WTC11 (cell line): ENCODE measurements around the gene ARHGAP26. TPM values are rescaled to one million over a fixed set of nuclear protein-coding genes. Genes with fewer than 3 reads are reported as not detected.

Experiments used
- ATAC-seq: fragments of 200-7000 bp; cut with Tn5 transposase; 2 replicates; pipeline ENCODE4 v1.10.0; 2021; ENCODE audit warnings: mild to moderate bottlenecking, moderate library complexity
- CTCF ChIA-PET: fragments of 300-600 bp; sonication (Branson Sonifier 250); formaldehyde crosslinking; loops from one replicate; lab custom pipeline; 2021; ENCODE audit warnings: antibody characterized with exemption; lab: Charles Lee
- POLR2A ChIA-PET: fragments of 350-600 bp; sonication (Branson Sonifier 250); formaldehyde crosslinking; loops from one replicate; lab custom pipeline; 2021; ENCODE audit warnings: antibody characterized with exemption; lab: Charles Lee
- DNase-seq: peaks from one replicate; pipeline ENCODE4 v3.0.0; 2021; ENCODE audit warnings: low spot score
- H3K27ac Mint-ChIP-seq: 2 replicates; pipeline ENCODE4 v1.8.0; 2021; ENCODE audit warnings: mixed read lengths
- H3K27me3 Mint-ChIP-seq: 2 replicates; pipeline ENCODE4 v1.8.0; 2021; ENCODE audit warnings: low read depth, mild to moderate bottlenecking, moderate library complexity, mixed read lengths
- H3K36me3 Mint-ChIP-seq: 2 replicates; pipeline ENCODE4 v1.8.0; 2021; ENCODE audit warnings: mixed read lengths
- H3K4me1 Mint-ChIP-seq: 2 replicates; pipeline ENCODE4 v1.8.0; 2022; ENCODE audit warnings: mixed read lengths
- H3K4me3 Mint-ChIP-seq: 2 replicates; pipeline ENCODE4 v1.8.0; 2021; ENCODE audit warnings: mild to moderate bottlenecking, moderate library complexity, mixed read lengths
- H3K9me3 Mint-ChIP-seq: 2 replicates; pipeline ENCODE4 v1.8.0; 2021; ENCODE audit warnings: mixed read lengths
- AFF4 ChIP-seq: sonication (generic); formaldehyde crosslinking; IDR thresholded peaks from 2 replicates; pipeline ENCODE4 v1.8.1; 2023; ENCODE audit warnings: mild to moderate bottlenecking, missing genetic modification reagents, borderline replicate concordance
- ARID4B ChIP-seq: sonication (generic); formaldehyde crosslinking; IDR thresholded peaks from 2 replicates; pipeline ENCODE4 v1.8.0; 2023; ENCODE audit warnings: missing genetic modification reagents, mild to moderate bottlenecking, borderline replicate concordance
- ATF2 ChIP-seq: sonication (generic); formaldehyde crosslinking; IDR thresholded peaks from 2 replicates; pipeline ENCODE4 v1.8.1; 2022; ENCODE audit warnings: low read depth, missing genetic modification reagents, borderline replicate concordance
- CDX4 ChIP-seq: fragments of 250-450 bp; sonication (Bioruptor Pico); IDR thresholded peaks from 2 replicates; pipeline ENCODE4 v1.9.0; 2021; ENCODE audit warnings: moderate library complexity, mild to moderate bottlenecking, inconsistent platforms, borderline replicate concordance
- CREB1 ChIP-seq: sonication (generic); formaldehyde crosslinking; IDR thresholded peaks from 2 replicates; pipeline ENCODE4 v1.8.0; 2023; ENCODE audit warnings: mild to moderate bottlenecking, missing genetic modification reagents
- CREM ChIP-seq: sonication (generic); formaldehyde crosslinking; IDR thresholded peaks from 2 replicates; pipeline ENCODE4 v1.8.1; 2022; ENCODE audit warnings: mild to moderate bottlenecking, missing genetic modification reagents, moderate library complexity
- ESRRA ChIP-seq: sonication (generic); formaldehyde crosslinking; IDR thresholded peaks from 2 replicates; pipeline ENCODE4 v1.8.1; 2022; ENCODE audit warnings: mild to moderate bottlenecking, missing genetic modification reagents, borderline replicate concordance
- GRHL2 ChIP-seq: fragments of 250-450 bp; sonication (Bioruptor Pico); IDR thresholded peaks from 2 replicates; pipeline ENCODE4 v1.8.0; 2022; ENCODE audit warnings: mild to moderate bottlenecking, moderate library complexity; ENCODE audit not compliant: insufficient replicate concordance, severe bottlenecking
- GTF2I ChIP-seq: fragments of 250-450 bp; sonication (Bioruptor Pico); conservative IDR thresholded peaks from 2 replicates; pipeline ENCODE4 v1.4.0; 2021; ENCODE audit warnings: mild to moderate bottlenecking
- HMGXB4 ChIP-seq: sonication (generic); formaldehyde crosslinking; IDR thresholded peaks from 2 replicates; pipeline ENCODE4 v1.8.1; 2023; ENCODE audit warnings: mild to moderate bottlenecking, moderate library complexity, missing genetic modification reagents
- IRF2 ChIP-seq: sonication (generic); formaldehyde crosslinking; IDR thresholded peaks from 2 replicates; pipeline ENCODE4 v1.8.0; 2022; ENCODE audit warnings: low read depth, missing genetic modification reagents, borderline replicate concordance
- JUN ChIP-seq: sonication (generic); formaldehyde crosslinking; IDR thresholded peaks from 2 replicates; pipeline ENCODE4 v1.8.0; 2023; ENCODE audit warnings: mild to moderate bottlenecking, missing genetic modification reagents
- RELA ChIP-seq: sonication (generic); formaldehyde crosslinking; IDR thresholded peaks from 2 replicates; pipeline ENCODE4 v1.8.1; 2022; ENCODE audit warnings: missing genetic modification reagents, mild to moderate bottlenecking, borderline replicate concordance
- ZNF219 ChIP-seq: sonication (generic); formaldehyde crosslinking; IDR thresholded peaks from 2 replicates; pipeline ENCODE4 v1.8.0; 2023; ENCODE audit warnings: missing genetic modification reagents, mild to moderate bottlenecking, borderline replicate concordance
- total RNA-seq: library from RNA; stranded (reverse); gene quantifications from 3 replicates; pipeline ENCODE4 v1.2.3, GENCODE V29; 2021
- TF ChIP-seq, protein P1 (sequence below): fragments of 250-450 bp; sonication (Bioruptor Pico); IDR thresholded peaks from 2 replicates; pipeline ENCODE4 v1.9.0; 2021; ENCODE audit warnings: mild to moderate bottlenecking

ARHGAP26 gene
- total RNA-seq, 1 experiment from 2014 or later, result 22.3 TPM

- TF ChIP-seq ARID4B (CRISPR knock-in tag) (no peak), CREM (CRISPR knock-in tag) (no peak)
- TF ChIP-seq, protein P1, sequence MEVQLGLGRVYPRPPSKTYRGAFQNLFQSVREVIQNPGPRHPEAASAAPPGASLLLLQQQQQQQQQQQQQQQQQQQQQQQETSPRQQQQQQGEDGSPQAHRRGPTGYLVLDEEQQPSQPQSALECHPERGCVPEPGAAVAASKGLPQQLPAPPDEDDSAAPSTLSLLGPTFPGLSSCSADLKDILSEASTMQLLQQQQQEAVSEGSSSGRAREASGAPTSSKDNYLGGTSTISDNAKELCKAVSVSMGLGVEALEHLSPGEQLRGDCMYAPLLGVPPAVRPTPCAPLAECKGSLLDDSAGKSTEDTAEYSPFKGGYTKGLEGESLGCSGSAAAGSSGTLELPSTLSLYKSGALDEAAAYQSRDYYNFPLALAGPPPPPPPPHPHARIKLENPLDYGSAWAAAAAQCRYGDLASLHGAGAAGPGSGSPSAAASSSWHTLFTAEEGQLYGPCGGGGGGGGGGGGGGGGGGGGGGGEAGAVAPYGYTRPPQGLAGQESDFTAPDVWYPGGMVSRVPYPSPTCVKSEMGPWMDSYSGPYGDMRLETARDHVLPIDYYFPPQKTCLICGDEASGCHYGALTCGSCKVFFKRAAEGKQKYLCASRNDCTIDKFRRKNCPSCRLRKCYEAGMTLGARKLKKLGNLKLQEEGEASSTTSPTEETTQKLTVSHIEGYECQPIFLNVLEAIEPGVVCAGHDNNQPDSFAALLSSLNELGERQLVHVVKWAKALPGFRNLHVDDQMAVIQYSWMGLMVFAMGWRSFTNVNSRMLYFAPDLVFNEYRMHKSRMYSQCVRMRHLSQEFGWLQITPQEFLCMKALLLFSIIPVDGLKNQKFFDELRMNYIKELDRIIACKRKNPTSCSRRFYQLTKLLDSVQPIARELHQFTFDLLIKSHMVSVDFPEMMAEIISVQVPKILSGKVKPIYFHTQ, result no peak
- TF ChIP-seq, all 79 proteins: peak for 0
These were observed 416.4 kb downstream of the ARHGAP26 start (continued) for GRCh38 chr5:143186623-143187022.

DNA sequence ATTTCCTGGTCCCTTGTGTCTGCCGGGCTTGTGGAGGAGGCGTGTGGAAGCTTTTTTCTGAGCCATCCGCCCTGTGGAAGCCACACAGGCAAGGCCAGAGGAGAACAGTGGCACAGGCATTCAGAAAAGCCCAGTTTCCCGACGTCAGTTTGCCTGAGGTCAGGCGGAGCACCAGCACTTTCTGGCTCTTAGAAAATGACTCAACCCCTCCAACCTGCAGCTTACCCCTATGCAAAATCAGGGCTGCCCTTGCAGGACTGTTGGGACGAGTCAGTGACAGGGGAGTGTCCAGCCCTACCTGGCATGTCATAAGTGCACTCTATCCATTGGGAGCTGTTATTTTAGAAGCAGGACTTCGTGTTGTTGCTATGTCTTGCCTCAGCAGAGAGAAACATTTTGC, 417.3 kb downstream of the ARHGAP26 start:
- DNase-seq (no peak), ATAC-seq (no peak; the same call in none of the 2 replicates)
- H3K36me3 Mint-ChIP-seq, result no peaks in the 10 kb centered on the region
- no peak overlapping the region for H3K27ac Mint-ChIP-seq
- peaks cover 4% of the 10 kb centered on the region; the same call in 1 of the 2 replicates for H3K4me1 Mint-ChIP-seq
- H3K27me3 Mint-ChIP-seq, result no peaks in the 10 kb centered on the region
- POLR2A ChIA-PET, result no interaction called here
- CTCF ChIA-PET, result interaction anchor here (1.1 to 1.3 kb wide), 2 partner anchors 21 to 955 kb away, joined by 3 to 4 read pairs; no protein-coding TSS in a partner anchor
- H3K4me3 Mint-ChIP-seq, result no peak overlapping the region
- H3K9me3 Mint-ChIP-seq, result no peaks in the 10 kb centered on the region
- TF ChIP-seq CDX4 (CRISPR knock-in tag), result no peak
- no peak for TF ChIP-seq ESRRA (CRISPR knock-in tag)
- TF ChIP-seq GRHL2, result no peak
- no peak for TF ChIP-seq JUN (CRISPR knock-in tag)
- no peak for TF ChIP-seq HMGXB4 (CRISPR knock-in tag)
- TF ChIP-seq AFF4 (CRISPR knock-in tag), result no peak
- no peak for TF ChIP-seq RELA (CRISPR knock-in tag)
- no peak for TF ChIP-seq CREB1 (CRISPR knock-in tag)
- no peak for TF ChIP-seq ZNF219 (CRISPR knock-in tag)
- no peak for TF ChIP-seq GTF2I (CRISPR knock-in tag)
- no peak for TF ChIP-seq ATF2 (CRISPR knock-in tag)
- TF ChIP-seq IRF2 (CRISPR knock-in tag), result no peak
